ENCODE data around the gene GAA. TPM values are rescaled to one million over a fixed set of nuclear protein-coding genes. Genes with fewer than 3 reads are reported as not detected.
A peak's percentile ranks its signal among the peaks of the same experiment; 100 is the strongest.

Gene GAA
- total and polyA plus RNA-seq, 11 donors: 27.5 to 109 (median 46.0) TPM

GRCh38 chr17:80122926-80123505, 21.6 kb downstream of the GAA start:
- no peak for DNase-seq
- WGBS, 4 donors: 78 to 91% (median 89%) methylated on average over 5 to 6 of the region's 6 CpGs
- H3K27ac ChIP-seq: no peak overlapping the region
- intact Hi-C loops (cut with DNase I): no loop called here
- no peaks in the 10 kb centered on the region for H3K27me3 ChIP-seq
- TF ChIP-seq POLR2A (IDR thresholded peaks at IDR 0.05) (no peak), CTCF (IDR thresholded peaks at IDR 0.05) (no peak)
- H3K4me1 ChIP-seq: no peaks in the 10 kb centered on the region
- no peak for ATAC-seq
- peaks cover 0 to 14% (median 0%) of the 10 kb centered on the region in 9 donors for H3K36me3 ChIP-seq
- no peak overlapping the region for H3K4me3 ChIP-seq
- H3K9me3 ChIP-seq: no peaks in the 10 kb centered on the region

- Histone ChIP-seq H3K4me1 (no peaks in the 10 kb centered on the region), H3K4me3 (no peak overlapping the region), H3K27me3 (no peaks in the 10 kb centered on the region), H3K36me3 (peaks cover 0 to 8% (median 0%) of the 10 kb centered on the region in 9 donors), H3K9me3 (no peaks in the 10 kb centered on the region), H3K27ac (no peak overlapping the region)
- intact Hi-C loops (cut with DNase I): no loop called here
- TF ChIP-seq CTCF (IDR thresholded peaks at IDR 0.05) (no peak), POLR2A (IDR thresholded peaks at IDR 0.05) (no peak)
- 83 to 88% (median 86%) methylated on average over 13 to 15 of the region's 15 CpGs for WGBS, 4 donors
- ATAC-seq (no peak), DNase-seq (no peak)
Measured at GRCh38 chr17:80123791-80124190, 22.4 kb downstream of the GAA start.

GRCh38 chr17:80124351-80124981, 23.1 kb downstream of the GAA start:
- 50 to 59% (median 52%) methylated on average over 15 of the region's 15 CpGs for WGBS, 4 donors
- no peak for TF ChIP-seq POLR2A (IDR thresholded peaks at IDR 0.05)
- TF ChIP-seq CTCF (IDR thresholded peaks at IDR 0.05): no peak
- Histone ChIP-seq H3K4me3 (no peak overlapping the region), H3K36me3 (peaks cover 0 to 1% (median 0%) of the 10 kb centered on the region in 9 donors), H3K27ac (no peak overlapping the region), H3K27me3 (no peaks in the 10 kb centered on the region), H3K4me1 (no peaks in the 10 kb centered on the region), H3K9me3 (no peaks in the 10 kb centered on the region)
- DNase-seq (no peak), ATAC-seq (peak in 2 of 4 donors; percentile 30 to 52)
- intact Hi-C loops (cut with DNase I): no loop called here

- WGBS, 4 donors: 69 to 75% (median 72%) methylated on average over 14 of the region's 14 CpGs
- TF ChIP-seq POLR2A (IDR thresholded peaks at IDR 0.05) (no peak), CTCF (IDR thresholded peaks at IDR 0.05) (no peak)
- ATAC-seq: no peak
Measured at GRCh38 chr17:80125656-80126448, 24.5 kb downstream of the GAA start.

More at GRCh38 chr17:80125656-80126448, 24.5 kb downstream of the GAA start:
- H3K36me3 ChIP-seq: no peaks in the 10 kb centered on the region
- no peak overlapping the region for H3K4me3 ChIP-seq
- no peaks in the 10 kb centered on the region for H3K9me3 ChIP-seq
- no peak overlapping the region for H3K27ac ChIP-seq
- intact Hi-C loops (cut with DNase I): no loop called here
- H3K27me3 ChIP-seq: no peaks in the 10 kb centered on the region
- no peaks in the 10 kb centered on the region for H3K4me1 ChIP-seq
- no peak for DNase-seq
